GM19395 (cell line): ENCODE measurements around the gene TNIP1.

Source experiments
- ATAC-seq: cut with Tn5 transposase; IDR thresholded peaks from one replicate; pipeline ENCODE4 v1.9.1; 2021; ENCODE audit warnings: mild to moderate bottlenecking, moderate library complexity; ENCODE audit not compliant: unreplicated experiment

The TNIP1 gene

GRCh38 chr5:151047814-151048425 lies 32.9 kb downstream of the TNIP1 start:
- peak; percentile 63 for ATAC-seq

GRCh38 chr5:151042453-151043093 lies 38.3 kb downstream of the TNIP1 start:
- ATAC-seq: no peak

- ATAC-seq: no peak
These were observed 39.1 kb downstream of the TNIP1 start for GRCh38 chr5:151041577-151042268.

- no peak for ATAC-seq
These were observed 40.6 kb downstream of the TNIP1 start for GRCh38 chr5:151040211-151040747.

- ATAC-seq: no peak
These were observed 41.2 kb downstream of the TNIP1 start for GRCh38 chr5:151039665-151040064.

GRCh38 chr5:151038801-151039238 lies 42.0 kb downstream of the TNIP1 start:
- ATAC-seq: no peak

GRCh38 chr5:151038412-151038745 lies 42.5 kb downstream of the TNIP1 start:
- no peak for ATAC-seq

- no peak for ATAC-seq
These were observed 43.0 kb downstream of the TNIP1 start for GRCh38 chr5:151037561-151038411.

GRCh38 chr5:151036556-151036955 lies 44.3 kb downstream of the TNIP1 start:
- ATAC-seq: no peak

GRCh38 chr5:151034422-151035379 lies 46.1 kb downstream of the TNIP1 start:
- ATAC-seq: no peak

- ATAC-seq: no peak
These were observed 47.5 kb downstream of the TNIP1 start for GRCh38 chr5:151033217-151033934.

GRCh38 chr5:151031554-151031953 lies 49.3 kb downstream of the TNIP1 start:
- no peak for ATAC-seq

- ATAC-seq: no peak
These were observed 50.5 kb downstream of the TNIP1 start for GRCh38 chr5:151030379-151030778.

GRCh38 chr5:151030056-151030336 lies 50.8 kb downstream of the TNIP1 start:
- no peak for ATAC-seq

- ATAC-seq: no peak
These were observed 51.4 kb downstream of the TNIP1 start for GRCh38 chr5:151029179-151030055.

GRCh38 chr5:151028717-151029116 lies 52.1 kb downstream of the TNIP1 start:
- ATAC-seq: no peak

GRCh38 chr5:151027961-151028479 lies 52.8 kb downstream of the TNIP1 start:
- ATAC-seq: no peak

- ATAC-seq: no peak
These were observed 54.2 kb downstream of the TNIP1 start for GRCh38 chr5:151026679-151027078.
